22Rv1 (cell line): ENCODE measurements around the gene TMIGD1.

Experiments
- H3K27ac ChIP-seq: fragments of 450-650 bp; 2 replicates; pipeline ENCODE4 v1.5.1; 2017
- CTCF ChIP-seq: fragments of 450-650 bp; IDR thresholded peaks from 2 replicates; pipeline ENCODE4 v1.5.1; 2017; ENCODE audit warnings: mild to moderate bottlenecking
- ZFX ChIP-seq: fragments of 450-650 bp; IDR thresholded peaks from 2 replicates; pipeline ENCODE4 v1.6.1; 2017; ENCODE audit warnings: antibody characterized with exemption, borderline replicate concordance

TMIGD1 gene

GRCh38 chr17:30312226-30312625 lies 21.6 kb downstream of the TMIGD1 start:
- no peak overlapping the region for H3K27ac ChIP-seq
- TF ChIP-seq ZFX (no peak), CTCF (no peak)

GRCh38 chr17:30310562-30310961 lies 23.3 kb downstream of the TMIGD1 start:
- TF ChIP-seq ZFX: no peak
- no peak for TF ChIP-seq CTCF
- H3K27ac ChIP-seq: no peak overlapping the region

DNA sequence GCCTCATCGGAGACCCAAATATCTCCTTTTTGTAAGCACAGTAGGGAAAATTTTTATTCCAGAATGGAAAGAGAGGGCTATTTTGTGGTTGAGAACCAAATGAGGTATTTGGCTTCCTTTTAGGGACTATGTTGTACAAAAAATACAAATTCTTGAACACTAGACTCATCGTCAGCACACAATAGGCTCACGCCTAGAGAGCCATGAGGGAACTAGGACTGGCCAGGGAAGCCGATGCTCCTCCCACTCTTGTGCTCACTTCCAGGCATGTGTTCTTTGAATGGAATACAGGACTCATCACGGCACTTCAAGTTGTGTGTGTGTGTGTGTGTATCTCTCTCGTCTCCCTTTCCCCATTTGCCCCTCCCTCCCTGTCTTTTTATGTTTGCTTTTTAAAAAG lies 24.3 kb downstream of the TMIGD1 start:
- TF ChIP-seq CTCF (no peak), ZFX (no peak)
- no peak overlapping the region for H3K27ac ChIP-seq

DNA sequence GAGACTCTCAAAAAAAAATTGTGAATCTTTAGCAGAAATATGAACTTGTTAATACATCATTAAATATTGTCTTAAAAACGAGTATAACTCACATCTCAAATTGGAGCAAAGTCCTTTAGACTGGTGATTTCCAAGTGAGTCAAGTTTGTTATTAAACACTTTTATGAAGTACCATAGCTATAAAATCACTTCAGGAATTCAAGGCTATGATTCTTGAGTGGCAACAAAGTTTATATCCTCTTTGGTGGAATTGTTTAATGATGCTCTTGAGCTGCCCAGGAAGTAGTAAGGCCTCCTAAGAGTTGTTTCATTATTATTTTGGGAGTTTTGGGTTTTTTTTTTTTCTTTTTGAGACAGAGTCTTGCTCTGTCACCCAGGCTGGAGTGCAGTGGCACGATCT lies 25.5 kb downstream of the TMIGD1 start:
- H3K27ac ChIP-seq: no peak overlapping the region

DNA sequence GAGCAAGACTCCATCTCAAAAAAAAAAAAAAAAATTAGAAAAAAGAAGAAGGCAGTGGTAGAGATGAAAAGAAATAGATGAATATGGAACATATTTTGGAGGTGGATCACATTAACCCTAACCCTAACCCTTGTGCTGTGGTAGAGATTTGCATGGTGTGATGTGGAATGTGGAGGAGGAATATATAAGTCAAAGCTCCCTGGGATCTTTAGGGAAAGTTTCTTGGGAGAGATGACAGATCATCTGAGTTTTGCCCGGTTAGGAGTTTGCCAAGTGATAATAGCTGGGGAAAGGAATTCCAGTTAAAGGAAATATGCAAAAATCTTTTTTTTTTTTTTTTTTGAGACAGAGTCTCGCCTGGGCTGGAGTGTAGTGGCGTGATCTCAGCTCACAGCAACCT lies 29.1 kb downstream of the TMIGD1 start:
- H3K27ac ChIP-seq: no peak overlapping the region
- TF ChIP-seq ZFX (no peak), CTCF (no peak)

More for the DNA sequence above, 25.5 kb downstream of the TMIGD1 start:
- TF ChIP-seq ZFX (no peak), CTCF (no peak)

- TF ChIP-seq CTCF (no peak), ZFX (no peak)
- no peak overlapping the region for H3K27ac ChIP-seq
Observed at GRCh38 chr17:30302241-30302640, 31.6 kb downstream of the TMIGD1 start.

DNA sequence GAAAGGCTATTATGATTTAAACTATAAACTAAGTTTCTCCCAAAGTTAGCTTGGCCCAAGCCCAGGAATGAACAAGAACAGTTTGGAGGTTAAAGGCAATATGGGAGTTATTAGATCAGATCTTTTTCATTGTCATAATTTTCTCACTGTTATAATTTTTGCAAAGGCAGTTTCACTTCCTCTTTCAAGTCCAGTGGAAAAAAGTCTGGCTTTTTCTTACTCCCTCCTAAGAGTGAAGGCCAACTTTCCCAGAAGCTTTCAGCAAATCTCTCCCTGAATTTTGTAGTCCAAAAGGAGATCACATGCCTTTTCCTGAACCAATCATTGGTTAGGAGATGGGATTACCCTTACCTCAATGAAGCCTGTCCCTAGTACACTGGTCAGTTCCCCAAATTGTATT lies 33.0 kb downstream of the TMIGD1 start:
- no peak for TF ChIP-seq CTCF
- no peak for TF ChIP-seq ZFX

More for the DNA sequence above, 33.0 kb downstream of the TMIGD1 start:
- H3K27ac ChIP-seq: no peak overlapping the region
